HUES48 (cell line): Measurements from ENCODE around the gene GJA4.
A peak's percentile ranks its signal among the peaks of the same experiment; 100 is the strongest.

Source experiments
- H3K27ac ChIP-seq: one replicate; pipeline ENCODE4 v1.7.0; 2013; ENCODE audit warnings: low read depth, low read length, inconsistent platforms
- H3K27me3 ChIP-seq: 2 replicates; pipeline ENCODE4 v1.6.1; 2013; ENCODE audit warnings: mild to moderate bottlenecking, low read length; ENCODE audit not compliant: control insufficient read depth, insufficient read depth
- H3K36me3 ChIP-seq: 2 replicates; pipeline ENCODE4 v1.6.1; 2013; ENCODE audit warnings: low read length; ENCODE audit not compliant: control insufficient read depth, insufficient read depth
- H3K4me1 ChIP-seq: 2 replicates; pipeline ENCODE4 v1.6.1; 2013; ENCODE audit warnings: mild to moderate bottlenecking, low read length; ENCODE audit not compliant: control insufficient read depth, insufficient read depth
- H3K4me3 ChIP-seq: 2 replicates; pipeline ENCODE4 v1.5.1; 2013; ENCODE audit warnings: mild to moderate bottlenecking, low read depth, low read length
- H3K9ac ChIP-seq: 2 replicates; pipeline ENCODE4 v1.6.1; 2013; ENCODE audit warnings: mild to moderate bottlenecking, low read depth, low read length, moderate library complexity
- H3K9me3 ChIP-seq: 2 replicates; pipeline ENCODE4 v1.6.1; 2013; ENCODE audit warnings: low read length; ENCODE audit not compliant: control insufficient read depth, insufficient read depth

GJA4 gene

DNA sequence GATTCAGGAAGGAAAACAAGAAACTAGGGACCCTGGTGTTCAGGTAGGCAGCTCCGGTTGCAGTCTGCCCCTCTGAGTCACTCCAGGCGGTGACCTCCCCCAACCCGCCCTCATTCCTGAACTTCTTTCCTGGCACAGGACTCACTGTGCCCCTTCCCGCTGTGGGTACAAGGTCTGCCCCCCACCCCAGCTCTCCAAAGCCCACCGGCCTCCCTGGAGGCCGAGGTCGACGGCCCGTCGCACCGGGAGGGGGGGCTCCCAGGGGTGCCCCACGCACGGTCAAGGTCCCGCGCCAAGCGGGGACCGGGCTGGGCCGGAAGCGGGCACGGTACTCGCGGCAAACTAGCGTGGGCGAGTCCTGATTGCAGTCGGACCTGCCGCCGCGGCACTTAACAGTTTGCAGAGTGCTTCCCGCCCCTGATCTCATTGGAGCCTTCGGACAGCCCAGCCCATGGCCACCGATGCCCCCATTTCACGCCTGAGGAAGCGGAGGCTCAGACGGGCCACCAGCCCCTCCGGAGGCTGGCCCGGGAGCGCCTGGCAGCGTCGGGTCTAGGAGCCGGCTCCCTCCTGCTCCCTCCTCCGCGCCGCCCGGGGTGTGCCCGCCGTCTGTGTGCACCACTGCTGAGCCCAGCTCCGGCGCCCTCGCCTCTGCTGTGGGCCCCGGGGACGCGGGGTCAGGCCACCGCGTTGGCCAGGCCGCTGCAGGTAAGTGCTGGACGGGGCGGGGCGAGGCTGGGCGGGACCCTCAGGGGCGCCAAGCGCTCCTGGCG, 11.5 kb upstream of the GJA4 start, which contains the start of gene GJB3:
GJB3 (plus strand) TSS at position 144 of the 773 bp plus-strand sequence. CDS start 3,549 bp downstream, outside the sequence.
- Histone ChIP-seq H3K9ac (peak within 1 kb of the TSS; percentile 35), H3K36me3 (no peaks in the 10 kb centered on the region), H3K4me1 (peaks cover 10% of the 10 kb centered on the region; the same call in 1 of the 2 replicates), H3K27ac (no peak within 1 kb of the TSS), H3K27me3 (peaks cover 34% of the 10 kb centered on the region), H3K9me3 (no peaks in the 10 kb centered on the region), H3K4me3 (peak within 1 kb of the TSS; percentile 74)

DNA sequence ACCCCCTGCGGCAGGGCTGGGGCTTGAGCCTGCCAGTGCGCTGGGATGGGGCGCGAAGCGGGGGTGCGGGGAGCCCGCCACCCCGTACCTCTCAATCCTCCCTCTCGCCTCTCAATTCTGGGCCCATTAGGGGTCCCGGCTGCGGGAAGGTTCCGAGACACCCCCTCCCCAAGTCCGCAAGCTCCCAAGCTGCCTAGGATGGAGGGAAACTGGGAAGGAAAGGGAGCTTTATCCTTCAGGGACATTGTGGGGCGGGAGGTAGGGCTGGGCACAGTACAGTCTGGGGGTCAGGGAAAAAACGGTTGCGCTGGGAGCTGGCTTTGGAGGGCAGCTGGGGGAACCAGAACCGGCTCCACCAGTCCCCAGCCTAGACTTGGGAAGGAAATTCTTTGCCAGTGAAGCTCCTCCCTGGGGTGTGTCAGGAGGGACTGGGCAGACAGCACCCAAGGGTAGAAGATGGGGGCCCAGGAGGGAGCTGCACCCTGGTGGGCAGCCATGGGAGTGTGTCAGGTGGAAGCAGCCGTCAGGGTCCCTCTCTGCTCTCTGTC, 10.9 kb upstream of the GJA4 start:
- no peaks in the 10 kb centered on the region for H3K36me3 ChIP-seq
- H3K4me1 ChIP-seq: peaks cover 10% of the 10 kb centered on the region; the same call in 1 of the 2 replicates
- H3K27me3 ChIP-seq: peaks cover 34% of the 10 kb centered on the region
- H3K9me3 ChIP-seq: no peaks in the 10 kb centered on the region
- H3K27ac ChIP-seq: no peak overlapping the region
- H3K9ac ChIP-seq: no peak overlapping the region
- H3K4me3 ChIP-seq: peak overlapping the region; percentile 74

DNA sequence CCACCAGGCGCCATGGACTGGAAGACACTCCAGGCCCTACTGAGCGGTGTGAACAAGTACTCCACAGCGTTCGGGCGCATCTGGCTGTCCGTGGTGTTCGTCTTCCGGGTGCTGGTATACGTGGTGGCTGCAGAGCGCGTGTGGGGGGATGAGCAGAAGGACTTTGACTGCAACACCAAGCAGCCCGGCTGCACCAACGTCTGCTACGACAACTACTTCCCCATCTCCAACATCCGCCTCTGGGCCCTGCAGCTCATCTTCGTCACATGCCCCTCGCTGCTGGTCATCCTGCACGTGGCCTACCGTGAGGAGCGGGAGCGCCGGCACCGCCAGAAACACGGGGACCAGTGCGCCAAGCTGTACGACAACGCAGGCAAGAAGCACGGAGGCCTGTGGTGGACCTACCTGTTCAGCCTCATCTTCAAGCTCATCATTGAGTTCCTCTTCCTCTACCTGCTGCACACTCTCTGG, 8.0 kb upstream of the GJA4 start:
- H3K27me3 ChIP-seq: peaks cover 29% of the 10 kb centered on the region
- H3K36me3 ChIP-seq: no peaks in the 10 kb centered on the region
- H3K4me1 ChIP-seq: peaks cover 10% of the 10 kb centered on the region; the same call in 1 of the 2 replicates
- H3K9me3 ChIP-seq: no peaks in the 10 kb centered on the region
- no peak overlapping the region for H3K27ac ChIP-seq
- H3K4me3 ChIP-seq: no peak overlapping the region
- no peak overlapping the region for H3K9ac ChIP-seq

DNA sequence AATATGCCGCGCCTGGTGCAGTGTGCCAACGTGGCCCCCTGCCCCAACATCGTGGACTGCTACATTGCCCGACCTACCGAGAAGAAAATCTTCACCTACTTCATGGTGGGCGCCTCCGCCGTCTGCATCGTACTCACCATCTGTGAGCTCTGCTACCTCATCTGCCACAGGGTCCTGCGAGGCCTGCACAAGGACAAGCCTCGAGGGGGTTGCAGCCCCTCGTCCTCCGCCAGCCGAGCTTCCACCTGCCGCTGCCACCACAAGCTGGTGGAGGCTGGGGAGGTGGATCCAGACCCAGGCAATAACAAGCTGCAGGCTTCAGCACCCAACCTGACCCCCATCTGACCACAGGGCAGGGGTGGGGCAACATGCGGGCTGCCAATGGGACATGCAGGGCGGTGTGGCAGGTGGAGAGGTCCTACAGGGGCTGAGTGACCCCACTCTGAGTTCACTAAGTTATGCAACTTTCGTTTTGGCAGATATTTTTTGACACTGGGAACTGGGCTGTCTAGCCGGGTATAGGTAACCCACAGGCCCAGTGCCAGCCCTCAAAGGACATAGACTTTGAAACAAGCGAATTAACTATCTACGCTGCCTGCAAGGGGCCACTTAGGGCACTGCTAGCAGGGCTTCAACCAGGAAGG, 7.4 kb upstream of the GJA4 start:
- Histone ChIP-seq H3K9ac (no peak overlapping the region), H3K4me1 (peaks cover 10% of the 10 kb centered on the region; the same call in 1 of the 2 replicates), H3K36me3 (no peaks in the 10 kb centered on the region)

DNA sequence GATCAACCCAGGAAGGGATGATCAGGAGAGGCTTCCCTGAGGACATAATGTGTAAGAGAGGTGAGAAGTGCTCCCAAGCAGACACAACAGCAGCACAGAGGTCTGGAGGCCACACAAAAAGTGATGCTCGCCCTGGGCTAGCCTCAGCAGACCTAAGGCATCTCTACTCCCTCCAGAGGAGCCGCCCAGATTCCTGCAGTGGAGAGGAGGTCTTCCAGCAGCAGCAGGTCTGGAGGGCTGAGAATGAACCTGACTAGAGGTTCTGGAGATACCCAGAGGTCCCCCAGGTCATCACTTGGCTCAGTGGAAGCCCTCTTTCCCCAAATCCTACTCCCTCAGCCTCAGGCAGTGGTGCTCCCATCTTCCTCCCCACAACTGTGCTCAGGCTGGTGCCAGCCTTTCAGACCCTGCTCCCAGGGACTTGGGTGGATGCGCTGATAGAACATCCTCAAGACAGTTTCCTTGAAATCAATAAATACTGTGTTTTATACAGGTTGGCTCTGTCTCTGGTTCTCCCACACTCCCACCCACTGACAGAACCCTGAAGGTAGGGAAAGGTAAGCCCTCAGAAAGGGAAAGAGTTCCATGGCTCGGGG, 6.8 kb upstream of the GJA4 start:
- no peaks in the 10 kb centered on the region for H3K9me3 ChIP-seq

More for the DNA sequence above, 7.4 kb upstream of the GJA4 start:
- H3K4me3 ChIP-seq: no peak overlapping the region
- H3K27ac ChIP-seq: no peak overlapping the region
- H3K27me3 ChIP-seq: peaks cover 24% of the 10 kb centered on the region
- H3K9me3 ChIP-seq: no peaks in the 10 kb centered on the region

GRCh38 chr1:34786521-34787325, 6.1 kb upstream of the GJA4 start:
- Histone ChIP-seq H3K4me3 (no peak overlapping the region), H3K4me1 (peaks cover 6% of the 10 kb centered on the region; the same call in 1 of the 2 replicates), H3K27me3 (peaks cover 10% of the 10 kb centered on the region), H3K27ac (no peak overlapping the region), H3K36me3 (no peaks in the 10 kb centered on the region), H3K9ac (no peak overlapping the region), H3K9me3 (no peaks in the 10 kb centered on the region)

More for the DNA sequence above, 6.8 kb upstream of the GJA4 start:
- Histone ChIP-seq H3K9ac (no peak overlapping the region), H3K27me3 (peaks cover 17% of the 10 kb centered on the region), H3K27ac (no peak overlapping the region), H3K4me3 (no peak overlapping the region), H3K36me3 (no peaks in the 10 kb centered on the region), H3K4me1 (peaks cover 6% of the 10 kb centered on the region; the same call in 1 of the 2 replicates)

DNA sequence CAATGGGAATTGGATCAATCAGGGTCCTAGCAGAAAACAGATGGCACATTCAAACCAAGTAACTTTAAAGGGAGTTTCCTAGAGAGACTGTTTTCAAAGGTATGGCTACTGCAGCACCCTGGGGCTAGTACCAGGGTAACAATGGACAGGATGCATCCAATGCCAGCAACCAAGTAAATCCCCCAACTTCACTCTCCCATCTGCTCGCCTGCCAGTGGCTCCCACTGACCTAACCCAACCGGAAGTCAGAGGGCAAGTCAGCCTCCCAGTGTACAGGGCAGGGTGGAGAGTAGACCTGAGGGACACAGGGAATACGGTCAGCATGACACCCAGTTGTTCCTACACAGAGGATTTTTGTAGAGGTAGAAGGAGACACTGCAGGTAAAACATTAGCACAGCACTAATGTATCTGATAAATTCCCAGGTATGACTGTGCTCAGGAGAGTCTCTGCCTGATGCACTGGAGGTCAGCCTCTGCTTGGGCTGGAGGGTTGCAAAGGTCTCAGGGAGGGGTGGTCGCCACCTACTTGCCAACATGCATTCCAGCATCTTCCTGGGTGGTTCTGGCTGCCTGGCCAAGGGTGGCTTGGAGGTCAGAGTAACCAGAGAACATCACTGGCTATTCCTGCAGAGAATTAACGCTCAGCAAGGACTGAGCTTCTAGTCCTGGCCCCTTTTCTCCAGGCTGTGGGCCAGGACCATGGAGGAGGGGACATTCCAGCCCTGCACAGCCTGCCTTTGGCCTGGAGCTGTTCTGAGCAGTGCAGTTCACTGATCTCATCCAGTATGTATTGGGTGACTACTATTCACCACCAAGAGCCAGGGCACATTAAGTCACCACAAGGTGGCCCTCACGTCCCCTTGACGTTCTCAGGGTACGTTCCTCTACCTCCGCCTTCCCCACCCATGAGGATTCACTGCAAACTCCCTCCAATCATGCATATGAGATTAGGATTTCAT, 5.1 kb upstream of the GJA4 start:
- H3K4me3 ChIP-seq: no peak overlapping the region
- H3K27ac ChIP-seq: no peak overlapping the region
- H3K4me1 ChIP-seq: no peaks in the 10 kb centered on the region
- no peaks in the 10 kb centered on the region for H3K36me3 ChIP-seq
- peaks cover 9% of the 10 kb centered on the region for H3K27me3 ChIP-seq
- H3K9ac ChIP-seq: no peak overlapping the region
- no peaks in the 10 kb centered on the region for H3K9me3 ChIP-seq

GRCh38 chr1:34790985-34791384, 1.8 kb upstream of the GJA4 start:
- Histone ChIP-seq H3K9me3 (no peaks in the 10 kb centered on the region), H3K27ac (no peak overlapping the region), H3K27me3 (peaks cover 19% of the 10 kb centered on the region), H3K4me1 (no peaks in the 10 kb centered on the region), H3K9ac (no peak overlapping the region), H3K36me3 (no peaks in the 10 kb centered on the region), H3K4me3 (no peak overlapping the region)

- Histone ChIP-seq H3K9me3 (no peaks in the 10 kb centered on the region), H3K4me3 (peak overlapping the region; percentile 56), H3K36me3 (no peaks in the 10 kb centered on the region), H3K27me3 (peaks cover 19% of the 10 kb centered on the region), H3K4me1 (no peaks in the 10 kb centered on the region), H3K9ac (no peak overlapping the region), H3K27ac (no peak overlapping the region)
Observed at GRCh38 chr1:34792424-34792823, 375 bp upstream of the GJA4 start.
